Epithelial cell of esophagus (primary cell): ENCODE results near the gene ROBO1.

ENCODE experiments used
- DNase-seq: peaks from one replicate; pipeline ENCODE4 v3.0.0; 2010; ENCODE audit warnings: low read depth
- H3K4me3 ChIP-seq: 2 replicates; pipeline ENCODE4 v1.5.1; 2011; ENCODE audit warnings: mild to moderate bottlenecking, low read length, control low read depth
- CTCF ChIP-seq: IDR thresholded peaks from 2 replicates; pipeline ENCODE4 v1.5.1; 2011; ENCODE audit warnings: low read depth, mild to moderate bottlenecking, low read length, control low read depth, inconsistent platforms; ENCODE audit not compliant: insufficient read depth; ENCODE audit errors: missing control alignments

ROBO1 gene

GRCh38 chr3:79737530-79737929 lies 30.3 kb downstream of the ROBO1 start:
- H3K4me3 ChIP-seq = no peak overlapping the region
- DNase-seq = no peak
- TF ChIP-seq CTCF = no peak

- no peak for TF ChIP-seq CTCF
- no peak overlapping the region for H3K4me3 ChIP-seq
- DNase-seq = peak; percentile 4
Observed at GRCh38 chr3:79729096-79729495, 38.7 kb downstream of the ROBO1 start.

GRCh38 chr3:79726786-79727185 lies 41.0 kb downstream of the ROBO1 start:
- no peak for DNase-seq

GRCh38 chr3:79724206-79724605 lies 43.6 kb downstream of the ROBO1 start:
- TF ChIP-seq CTCF = peak; percentile 11
- DNase-seq = no peak
- no peak overlapping the region for H3K4me3 ChIP-seq

More at GRCh38 chr3:79726786-79727185, 41.0 kb downstream of the ROBO1 start:
- TF ChIP-seq CTCF = no peak
- no peak overlapping the region for H3K4me3 ChIP-seq

- no peak for TF ChIP-seq CTCF
- no peak overlapping the region for H3K4me3 ChIP-seq
- no peak for DNase-seq
Observed at GRCh38 chr3:79690072-79690471, 77.7 kb downstream of the ROBO1 start.

- TF ChIP-seq CTCF = no peak
- no peak overlapping the region for H3K4me3 ChIP-seq
- DNase-seq = no peak
Observed at GRCh38 chr3:79685108-79685507, 82.7 kb downstream of the ROBO1 start.

GRCh38 chr3:79684041-79684440 lies 83.8 kb downstream of the ROBO1 start:
- no peak overlapping the region for H3K4me3 ChIP-seq
- DNase-seq = no peak
- TF ChIP-seq CTCF = no peak
